Transverse colon (tissue), 4 donors: ENCODE data around the gene GRIPAP1. TPM values are rescaled to one million over a fixed set of nuclear protein-coding genes. Genes with fewer than 3 reads are reported as not detected.

Source experiments
- DNase-seq: peaks from one replicate; pipeline ENCODE4 v3.0.0-alpha.2; 2019
- H3K27ac ChIP-seq, 4 donors: fragments of 200-600 bp; sonication (generic); 2 replicates each; pipeline ENCODE4 v1.5.1; 2016 to 2018; ENCODE audit warnings: inconsistent platforms in 4 of 4
- H3K27me3 ChIP-seq: fragments of 200-600 bp; sonication (generic); 2 replicates; pipeline ENCODE4 v1.5.1; 2017; ENCODE audit warnings: inconsistent platforms
- H3K36me3 ChIP-seq, 4 donors: fragments of 200-600 bp; sonication (generic); 2 replicates each; pipeline ENCODE4 v1.5.1; 2017 to 2019; ENCODE audit warnings: inconsistent platforms in 4 of 4
- H3K4me1 ChIP-seq, 4 donors: fragments of 200-600 bp; sonication (generic); 2 replicates each; pipeline ENCODE4 v1.5.1; 2017 to 2020; ENCODE audit warnings: inconsistent platforms in 4 of 4
- H3K4me3 ChIP-seq, 4 donors: fragments of 200-600 bp; sonication (generic); 1 replicate in 1 of 4; 2 replicates in 3 of 4; pipeline versions ENCODE4 v1.5.1 to v1.6.1; 2017 to 2019; ENCODE audit warnings: inconsistent platforms in 4 of 4
- H3K9me3 ChIP-seq, 2 donors: fragments of 200-600 bp; sonication (generic); 2 replicates each; pipeline ENCODE4 v1.5.1; 2017 to 2019; ENCODE audit warnings: inconsistent platforms in 2 of 2
- EP300 ChIP-seq: sonication (generic); formaldehyde crosslinking; IDR thresholded peaks from one replicate; pipeline ENCODE4 v1.6.1; 2017; ENCODE audit warnings: antibody characterized with exemption, low read depth
- POLR2A ChIP-seq: fragments of 450-650 bp; IDR thresholded peaks from one replicate; pipeline ENCODE4 v1.6.1; 2016; ENCODE audit warnings: antibody characterized with exemption, mild to moderate bottlenecking, moderate library complexity
- POLR2AphosphoS5 ChIP-seq, 3 donors: sonication (generic); formaldehyde crosslinking; IDR thresholded peaks; one replicate each; pipeline ENCODE4 v1.6.1; 2016; ENCODE audit warnings: antibody characterized with exemption in 3 of 3
- WGBS, 2 donors: methylation state at CpG; one replicate each; pipeline ENCODE4 v1.1.5; 2018; ENCODE audit warnings: low coverage in 1 of 2; 5-methylcytosine and 5-hydroxymethylcytosine counted together
- in situ Hi-C, 4 donors: fragments of 200-750 bp; cut with MboI; loops; one replicate each; pipeline versions ENCODE4 v1.15.0 to v1.15.1; 2017; ENCODE audit warnings: low sequenced_read_pairs in 3 of 4, low pct_ligation_motif_present in 1 of 4, low pct_unique_long_range_greater_than_20kb in 1 of 4
- intact Hi-C: fragments of 100-400 bp; cut with DNase I; formaldehyde crosslinking; loops from one replicate; pipeline ENCODE4 v1.15.1; 2023; ENCODE audit warnings: low total_unique reads
- total RNA-seq, 4 donors: library from RNA; depleted of rRNA; stranded (reverse); fragments of >200 nt; gene quantifications; one replicate each; pipeline ENCODE4 v1.1.0, GENCODE V29; 2016
- TF ChIP-seq, protein P1 (sequence below), 5 experiments: fragments of 200-600 bp in 3 of 5; fragments of 450-650 bp in 2 of 5; sonication (generic) in 3 of 5; IDR thresholded peaks; 1 replicate in 2 of 5; 2 replicates in 3 of 5; pipeline ENCODE4 v1.5.1; 2016 to 2017; ENCODE audit warnings: antibody characterized with exemption in 5 of 5, inconsistent platforms in 3 of 5, mild to moderate bottlenecking in 2 of 5, moderate library complexity in 1 of 5

Gene GRIPAP1
- total RNA-seq, 4 donors from 2014 or later = 34.8 to 102 (median 52.9) TPM

DNA sequence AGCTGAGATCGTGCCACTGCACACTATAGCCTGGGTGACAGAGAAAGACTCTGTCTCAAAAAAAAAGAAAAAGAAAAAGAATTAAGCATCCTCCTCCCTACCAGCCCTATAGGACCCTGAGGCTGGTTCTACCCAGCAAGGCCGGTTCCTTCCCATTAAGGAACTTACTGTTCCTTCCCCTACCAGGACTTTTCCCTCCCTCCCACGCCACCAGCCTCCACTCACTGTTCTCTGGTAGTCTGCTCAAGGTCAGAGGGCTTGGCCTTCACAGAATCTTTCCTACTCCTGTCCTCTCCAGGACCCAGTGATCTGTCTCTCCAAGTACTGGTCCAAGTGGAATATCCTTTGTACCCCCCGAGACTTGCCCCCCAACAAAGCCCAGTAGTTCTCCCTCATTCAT is 1.4 kb downstream of the GRIPAP1 start:
- H3K9me3 ChIP-seq = no peaks in the 10 kb centered on the region
- intact Hi-C loops (no loop called here), in situ Hi-C loops (no loop called here)
- no peaks in the 10 kb centered on the region for H3K36me3 ChIP-seq
- H3K4me3 ChIP-seq = no peak overlapping the region
- H3K27me3 ChIP-seq = no peaks in the 10 kb centered on the region
- DNase-seq = no peak
- 84% methylated on average over 4 of the region's 4 CpGs; no CpG with 5 or more reads in 1 of the 2 donors for WGBS, 2 donors
- H3K27ac ChIP-seq = no peak overlapping the region
- TF ChIP-seq POLR2AphosphoS5 (IDR thresholded peaks at IDR 0.05) (no peak), POLR2A (no peak), EP300 (no peak)
- TF ChIP-seq, protein P1, sequence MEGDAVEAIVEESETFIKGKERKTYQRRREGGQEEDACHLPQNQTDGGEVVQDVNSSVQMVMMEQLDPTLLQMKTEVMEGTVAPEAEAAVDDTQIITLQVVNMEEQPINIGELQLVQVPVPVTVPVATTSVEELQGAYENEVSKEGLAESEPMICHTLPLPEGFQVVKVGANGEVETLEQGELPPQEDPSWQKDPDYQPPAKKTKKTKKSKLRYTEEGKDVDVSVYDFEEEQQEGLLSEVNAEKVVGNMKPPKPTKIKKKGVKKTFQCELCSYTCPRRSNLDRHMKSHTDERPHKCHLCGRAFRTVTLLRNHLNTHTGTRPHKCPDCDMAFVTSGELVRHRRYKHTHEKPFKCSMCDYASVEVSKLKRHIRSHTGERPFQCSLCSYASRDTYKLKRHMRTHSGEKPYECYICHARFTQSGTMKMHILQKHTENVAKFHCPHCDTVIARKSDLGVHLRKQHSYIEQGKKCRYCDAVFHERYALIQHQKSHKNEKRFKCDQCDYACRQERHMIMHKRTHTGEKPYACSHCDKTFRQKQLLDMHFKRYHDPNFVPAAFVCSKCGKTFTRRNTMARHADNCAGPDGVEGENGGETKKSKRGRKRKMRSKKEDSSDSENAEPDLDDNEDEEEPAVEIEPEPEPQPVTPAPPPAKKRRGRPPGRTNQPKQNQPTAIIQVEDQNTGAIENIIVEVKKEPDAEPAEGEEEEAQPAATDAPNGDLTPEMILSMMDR (IDR thresholded peaks at IDR 0.05) = no peak
- H3K4me1 ChIP-seq = peaks cover 0 to 9% (median 0%) of the 10 kb centered on the region in 4 donors

DNA sequence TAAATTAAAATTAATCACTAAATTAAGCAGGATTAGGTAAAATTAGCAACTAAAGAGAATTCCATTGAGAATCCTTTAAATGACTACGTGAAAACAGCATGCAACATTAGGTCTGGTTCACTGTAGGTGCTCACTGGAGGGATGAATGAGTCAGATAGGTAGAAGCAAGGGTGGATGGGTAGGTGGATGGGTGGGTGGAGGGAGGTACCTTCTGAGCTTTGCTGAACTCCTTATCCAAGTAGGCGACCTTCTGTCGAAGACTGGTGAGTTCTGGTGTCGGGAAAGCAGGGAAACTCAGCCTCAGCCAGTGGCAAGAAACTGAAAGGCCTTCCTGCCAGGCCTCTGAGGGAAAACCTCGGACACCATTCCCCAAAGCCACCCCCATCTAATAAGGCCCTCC is 3.0 kb downstream of the GRIPAP1 start:
- Histone ChIP-seq H3K4me3 (no peak overlapping the region), H3K4me1 (peaks cover 0 to 9% (median 0%) of the 10 kb centered on the region in 4 donors), H3K27me3 (no peaks in the 10 kb centered on the region), H3K36me3 (no peaks in the 10 kb centered on the region), H3K27ac (no peak overlapping the region), H3K9me3 (no peaks in the 10 kb centered on the region)
- WGBS, 2 donors = 81% methylated on average over 5 of the region's 5 CpGs; no CpG with 5 or more reads in 1 of the 2 donors
- TF ChIP-seq POLR2A = no peak
- no peak for TF ChIP-seq POLR2AphosphoS5 (IDR thresholded peaks at IDR 0.05)
- no peak for TF ChIP-seq EP300
- TF ChIP-seq, protein P1 (IDR thresholded peaks at IDR 0.05) = no peak
- intact Hi-C loops = no loop called here
- in situ Hi-C loops = no loop called here
- DNase-seq = no peak

DNA sequence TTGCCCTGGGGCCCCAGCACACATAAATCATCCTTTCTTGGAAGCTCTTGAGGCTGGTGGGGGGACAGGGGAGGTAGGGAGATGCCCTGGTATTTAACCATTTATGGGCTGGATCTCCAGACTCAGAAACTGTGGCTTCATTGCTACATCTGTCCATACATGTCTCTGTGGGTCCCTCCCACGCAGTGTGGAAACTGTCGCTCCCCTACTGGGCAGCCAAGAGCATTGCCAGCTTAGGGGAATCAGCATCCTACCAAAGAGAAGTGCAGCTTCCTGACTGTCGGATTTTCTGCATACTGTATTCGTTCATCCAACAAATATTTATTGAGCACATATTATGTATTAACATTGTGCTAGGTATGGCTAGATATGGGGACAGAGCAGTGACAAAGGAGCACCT is 3.7 kb downstream of the GRIPAP1 start:
- TF ChIP-seq, protein P1 (IDR thresholded peaks at IDR 0.05) = no peak
- TF ChIP-seq POLR2AphosphoS5 (IDR thresholded peaks at IDR 0.05) = no peak
- TF ChIP-seq EP300 = no peak
- TF ChIP-seq POLR2A = no peak
- no peaks in the 10 kb centered on the region for H3K27me3 ChIP-seq
- no peaks in the 10 kb centered on the region for H3K9me3 ChIP-seq
- no peak for DNase-seq
- intact Hi-C loops (no loop called here), in situ Hi-C loops (no loop called here)
- H3K27ac ChIP-seq = no peak overlapping the region
- no peak overlapping the region for H3K4me3 ChIP-seq
- WGBS, 2 donors = 88% methylated on average over 4 of the region's 4 CpGs; no CpG with 5 or more reads in 1 of the 2 donors
- H3K4me1 ChIP-seq = peaks cover 0 to 9% (median 0%) of the 10 kb centered on the region in 4 donors
- H3K36me3 ChIP-seq = no peaks in the 10 kb centered on the region

DNA sequence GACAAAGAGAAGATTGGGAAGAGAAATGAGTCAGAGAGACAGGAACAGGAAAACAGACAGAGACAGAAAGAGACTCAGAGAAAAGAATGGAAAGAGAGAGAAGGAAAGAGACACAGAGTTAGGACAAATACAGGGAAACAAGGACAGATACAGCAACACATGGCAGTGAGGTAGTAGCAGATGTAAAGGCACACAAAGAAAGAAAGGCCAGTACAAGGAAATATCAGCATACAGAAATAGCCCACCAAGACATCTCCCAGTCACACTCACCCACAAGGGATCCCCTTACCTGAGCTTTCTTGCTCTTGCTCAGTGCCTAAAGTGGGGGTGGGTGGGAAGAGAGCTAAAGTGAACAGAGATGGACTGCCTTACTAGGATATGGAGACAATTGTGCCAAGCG is 4.2 kb downstream of the GRIPAP1 start:
- Histone ChIP-seq H3K4me1 (peaks cover 0 to 9% (median 0%) of the 10 kb centered on the region in 4 donors), H3K36me3 (no peaks in the 10 kb centered on the region), H3K4me3 (no peak overlapping the region), H3K27me3 (no peaks in the 10 kb centered on the region), H3K27ac (no peak overlapping the region), H3K9me3 (no peaks in the 10 kb centered on the region)
- TF ChIP-seq POLR2A = no peak
- TF ChIP-seq, protein P1 (IDR thresholded peaks at IDR 0.05) = no peak
- no peak for TF ChIP-seq POLR2AphosphoS5 (IDR thresholded peaks at IDR 0.05)
- no peak for TF ChIP-seq EP300
- intact Hi-C loops = no loop called here
- 58% methylated on average over 1 of the region's 1 CpG; no CpG with 5 or more reads in 1 of the 2 donors for WGBS, 2 donors
- in situ Hi-C loops = no loop called here
- no peak for DNase-seq
